Smooth muscle cell (in vitro differentiated cells): Measurements from ENCODE around the gene FAM20B. TPM values are rescaled to one million over a fixed set of nuclear protein-coding genes. Genes with fewer than 3 reads are reported as not detected.

Source experiments
- DNase-seq: peaks from one replicate; lab custom pipeline; 2025; ENCODE audit not compliant: unreplicated experiment; lab: John Stamatoyannopoulos, UW
- H2AFZ ChIP-seq: fragments of 200-600 bp; sonication (generic); 2 replicates; pipeline ENCODE4 v1.6.0; 2016; ENCODE audit warnings: antibody characterized with exemption, low read depth, mild to moderate bottlenecking
- H3F3A ChIP-seq: fragments of 200-600 bp; sonication (generic); 2 replicates; pipeline ENCODE4 v1.6.0; 2017; ENCODE audit warnings: antibody characterized with exemption, low read depth
- H3K27ac ChIP-seq: fragments of 200-600 bp; sonication (generic); 2 replicates; pipeline ENCODE4 v1.5.1; 2016; ENCODE audit warnings: low read depth, mild to moderate bottlenecking
- H3K27me3 ChIP-seq: fragments of 200-600 bp; sonication (generic); 2 replicates; pipeline ENCODE4 v1.6.1; 2016; ENCODE audit warnings: low read depth, mild to moderate bottlenecking
- H3K36me3 ChIP-seq: fragments of 200-600 bp; sonication (generic); 2 replicates; pipeline ENCODE4 v1.5.1; 2016; ENCODE audit warnings: low read depth
- H3K4me1 ChIP-seq: fragments of 200-600 bp; sonication (generic); 2 replicates; pipeline ENCODE4 v1.5.1; 2016; ENCODE audit warnings: low read depth
- H3K4me2 ChIP-seq: fragments of 200-600 bp; sonication (generic); 2 replicates; pipeline ENCODE4 v1.6.0; 2016; ENCODE audit warnings: mild to moderate bottlenecking
- H3K4me3 ChIP-seq: fragments of 200-600 bp; sonication (generic); 2 replicates; pipeline ENCODE4 v1.5.1; 2016; ENCODE audit warnings: mild to moderate bottlenecking
- H3K79me2 ChIP-seq: fragments of 200-600 bp; sonication (generic); 2 replicates; pipeline ENCODE4 v1.6.0; 2016; ENCODE audit warnings: low read depth, mild to moderate bottlenecking
- H3K9ac ChIP-seq: fragments of 200-600 bp; sonication (generic); 2 replicates; pipeline ENCODE4 v1.6.0; 2016; ENCODE audit warnings: low read depth
- H3K9me3 ChIP-seq: fragments of 200-600 bp; sonication (generic); replicated peaks from 2 replicates; pipeline ENCODE4 v1.5.1; 2016; ENCODE audit warnings: low read depth
- H4K20me1 ChIP-seq: fragments of 200-600 bp; sonication (generic); 2 replicates; pipeline ENCODE4 v1.6.0; 2016; ENCODE audit warnings: low read depth
- WGBS: methylation state at CpG from one replicate; pipeline ENCODE4 v1.1.7; 2016; ENCODE audit warnings: low lambda C conversion rate; 5-methylcytosine and 5-hydroxymethylcytosine counted together
- polyA plus RNA-seq: library from polyadenylated mRNA; unstranded; fragments of >200 nt; fragmentation: Nextera tagmentation; extraction: Ambion mirVana; gene quantifications from 2 replicates; pipeline ENCODE4 v1.2.1, GENCODE V29; 2016
- total RNA-seq: library from RNA; depleted of rRNA; stranded (reverse); fragments of >200 nt; gene quantifications from 2 replicates; pipeline ENCODE4 v1.2.3, GENCODE V29; 2014
- TF ChIP-seq, protein P1 (sequence below): fragments of 200-600 bp; sonication (generic); IDR thresholded peaks from 2 replicates; pipeline ENCODE4 v1.5.1; 2017; ENCODE audit warnings: borderline replicate concordance, mild to moderate bottlenecking, antibody characterized with exemption; ENCODE audit not compliant: insufficient read depth, poor library complexity, severe bottlenecking

Gene FAM20B
- total and polyA plus RNA-seq, 2 experiments from 2014 or later = 7.8 to 21.1 TPM

GRCh38 chr1:179046808-179047635 is 21.3 kb downstream of the FAM20B start:
- Histone ChIP-seq H3K9ac (no peak overlapping the region), H3K4me1 (no peaks in the 10 kb centered on the region), H3K27ac (peak overlapping the region; percentile 69), H3K4me3 (no peak overlapping the region), H3K79me2 (peaks cover 11% of the 10 kb centered on the region), H3K27me3 (no peaks in the 10 kb centered on the region), H3K9me3 (no peaks in the 10 kb centered on the region), H4K20me1 (peaks cover 12% of the 10 kb centered on the region), H3K4me2 (peak overlapping the region; percentile 37), H3K36me3 (no peaks in the 10 kb centered on the region), H3F3A (no peaks in the 10 kb centered on the region), H2AFZ (no peak overlapping the region)
- WGBS = 83% methylated on average over 14 of the region's 14 CpGs
- DNase-seq = no peak
- TF ChIP-seq, protein P1, sequence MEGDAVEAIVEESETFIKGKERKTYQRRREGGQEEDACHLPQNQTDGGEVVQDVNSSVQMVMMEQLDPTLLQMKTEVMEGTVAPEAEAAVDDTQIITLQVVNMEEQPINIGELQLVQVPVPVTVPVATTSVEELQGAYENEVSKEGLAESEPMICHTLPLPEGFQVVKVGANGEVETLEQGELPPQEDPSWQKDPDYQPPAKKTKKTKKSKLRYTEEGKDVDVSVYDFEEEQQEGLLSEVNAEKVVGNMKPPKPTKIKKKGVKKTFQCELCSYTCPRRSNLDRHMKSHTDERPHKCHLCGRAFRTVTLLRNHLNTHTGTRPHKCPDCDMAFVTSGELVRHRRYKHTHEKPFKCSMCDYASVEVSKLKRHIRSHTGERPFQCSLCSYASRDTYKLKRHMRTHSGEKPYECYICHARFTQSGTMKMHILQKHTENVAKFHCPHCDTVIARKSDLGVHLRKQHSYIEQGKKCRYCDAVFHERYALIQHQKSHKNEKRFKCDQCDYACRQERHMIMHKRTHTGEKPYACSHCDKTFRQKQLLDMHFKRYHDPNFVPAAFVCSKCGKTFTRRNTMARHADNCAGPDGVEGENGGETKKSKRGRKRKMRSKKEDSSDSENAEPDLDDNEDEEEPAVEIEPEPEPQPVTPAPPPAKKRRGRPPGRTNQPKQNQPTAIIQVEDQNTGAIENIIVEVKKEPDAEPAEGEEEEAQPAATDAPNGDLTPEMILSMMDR = no peak

GRCh38 chr1:179047636-179047997 is 21.9 kb downstream of the FAM20B start:
- H3K27ac ChIP-seq = peak overlapping the region; percentile 69
- no peaks in the 10 kb centered on the region for H3K36me3 ChIP-seq
- peaks cover 7% of the 10 kb centered on the region for H4K20me1 ChIP-seq
- no peaks in the 10 kb centered on the region for H3F3A ChIP-seq
- no peaks in the 10 kb centered on the region for H3K27me3 ChIP-seq
- H3K9me3 ChIP-seq = no peaks in the 10 kb centered on the region
- H3K9ac ChIP-seq = no peak overlapping the region
- H3K4me2 ChIP-seq = peak overlapping the region; percentile 37
- H3K79me2 ChIP-seq = peaks cover 11% of the 10 kb centered on the region
- no peak for DNase-seq
- no peak overlapping the region for H3K4me3 ChIP-seq
- H3K4me1 ChIP-seq = no peaks in the 10 kb centered on the region
- H2AFZ ChIP-seq = no peak overlapping the region
- TF ChIP-seq, protein P1 = no peak

GRCh38 chr1:179048339-179049124 is 22.8 kb downstream of the FAM20B start:
- no peak overlapping the region for H3K4me2 ChIP-seq
- H3F3A ChIP-seq = no peaks in the 10 kb centered on the region
- H3K4me3 ChIP-seq = no peak overlapping the region
- peaks cover 4% of the 10 kb centered on the region for H3K79me2 ChIP-seq
- no peak overlapping the region for H3K9ac ChIP-seq
- no peaks in the 10 kb centered on the region for H3K27me3 ChIP-seq
- WGBS = 97% methylated on average over 1 of the region's 1 CpG
- H3K4me1 ChIP-seq = no peaks in the 10 kb centered on the region
- no peaks in the 10 kb centered on the region for H4K20me1 ChIP-seq
- H3K36me3 ChIP-seq = no peaks in the 10 kb centered on the region
- H3K9me3 ChIP-seq = no peaks in the 10 kb centered on the region
- no peak for DNase-seq
- H2AFZ ChIP-seq = no peak overlapping the region
- no peak overlapping the region for H3K27ac ChIP-seq
- TF ChIP-seq, protein P1 = no peak
